ENCODE results near the gene CPED1. TPM values are rescaled to one million over a fixed set of nuclear protein-coding genes. Genes with fewer than 3 reads are reported as not detected.

Gene CPED1
- total and polyA plus RNA-seq, 10 of the 15 experiments (the other 5 are each of a cell fraction or from before 2014, with no cell fraction given), result 0.01 to 0.77 (median 0.10) TPM; not detected in 1

DNA sequence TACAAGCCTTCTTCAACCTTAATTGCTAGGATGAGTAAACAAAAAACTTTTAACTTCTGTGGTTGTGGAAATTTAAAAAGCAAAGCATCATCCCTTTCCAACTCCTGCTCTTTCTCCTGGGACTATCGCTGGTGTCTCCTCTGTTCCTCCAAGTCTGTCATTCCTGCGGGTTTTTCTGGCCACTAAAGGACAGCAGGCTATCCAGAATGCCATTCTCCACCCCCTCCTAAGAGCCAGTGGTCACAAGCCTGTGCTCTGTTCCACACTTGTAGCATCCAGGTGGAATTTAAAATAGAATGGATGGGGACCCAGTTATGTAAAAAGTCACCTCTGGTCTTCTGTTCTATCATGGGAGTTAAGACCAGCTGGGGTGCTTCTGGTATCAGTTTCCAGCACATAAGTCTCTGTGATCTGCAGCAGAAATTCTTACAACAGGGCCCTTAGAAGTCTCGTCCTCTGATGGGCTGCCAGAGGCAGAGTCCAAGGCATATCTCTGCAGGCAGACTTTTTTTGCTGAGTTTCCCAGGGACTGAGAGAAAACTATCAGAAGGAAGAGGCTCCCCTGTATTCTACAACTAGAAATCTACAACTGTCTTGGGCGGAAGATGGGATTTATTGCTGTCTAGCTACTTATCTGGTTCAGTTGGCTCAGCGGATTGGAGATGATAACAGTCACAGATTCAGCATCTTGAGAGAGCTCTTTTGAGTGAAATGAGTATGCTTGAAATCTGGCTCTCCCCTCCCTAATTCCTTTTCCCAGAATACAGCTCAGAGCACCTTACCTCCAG, 335.2 kb downstream of the CPED1 start:
- Histone ChIP-seq H3K9me3 (replicated peaks; ENCODE audit: control insufficient read depth, insufficient read depth, low read length) (no peaks in the 10 kb centered on the region), H3K4me2 (ENCODE audit: control insufficient read depth, insufficient read depth) (no peak overlapping the region), H3K4me3 (no peak overlapping the region), H3K27me3 (replicated peaks in 1 of 2; ENCODE audit: control insufficient read depth in 2 of 2, insufficient read depth in 2 of 2, low read length in 1 of 2) (peaks cover 3 to 6% of the 10 kb centered on the region in 2 experiments; a peak in 3 of 4 replicates), H3K9ac (ENCODE audit: control insufficient read depth, insufficient read depth, low read length) (no peak overlapping the region), H3K27ac (ENCODE audit: control insufficient read depth, insufficient read depth) (no peak overlapping the region), H2AFZ (ENCODE audit: control insufficient read depth, low read depth, low read length) (no peak overlapping the region), H4K20me1 (ENCODE audit: control insufficient read depth, insufficient read depth) (no peaks in the 10 kb centered on the region), H3K79me2 (ENCODE audit: control insufficient read depth, insufficient read depth, low read length) (no peaks in the 10 kb centered on the region), H3K36me3 (ENCODE audit: control insufficient read depth in 2 of 2, insufficient read depth in 2 of 2, low read length in 1 of 2) (no peaks in the 10 kb centered on the region), H3K4me1 (ENCODE audit: control insufficient read depth, insufficient read depth, low read length) (no peaks in the 10 kb centered on the region)
- no peak for TF ChIP-seq ZNF592 (IDR thresholded peaks at IDR 0.05)
- no peak for TF ChIP-seq EED (IDR thresholded peaks at IDR 0.05; ENCODE audit: low read depth)
- SMC1A ChIA-PET (ENCODE audit: uncharacterized antibody, unreplicated experiment), result interaction anchor here (0.8 to 1.8 kb wide), 7 partner anchors 9 to 223 kb away, joined by 3 to 6 read pairs (median 3); no protein-coding TSS in a partner anchor
- in situ Hi-C loops (cut with MboI), result no loop called here
- RAD21 ChIA-PET (ENCODE audit: unreplicated experiment), result interaction anchor here (1.0 kb wide), 1 partner anchor 21 kb away, joined by 4 read pairs; no protein-coding TSS in a partner anchor
- FAIRE-seq (no peak), DNase-seq (ENCODE audit: low read depth, low spot score) (no peak), ATAC-seq (no peak)
- CTCF ChIA-PET, result interaction anchor here (1.3 to 1.5 kb wide), 4 partner anchors 11 to 126 kb away, joined by 3 to 7 read pairs (median 5); no protein-coding TSS in a partner anchor
- 30% methylated on average over 5 of the region's 5 CpGs for WGBS (ENCODE audit: insufficient coverage, insufficient replicate concordance, low lambda C conversion rate, missing lambda C conversion rate)
- no TSS peak for BruUV-seq (replicated peaks)
- intact Hi-C loops (cut with micrococcal nuclease; ENCODE audit: unreplicated experiment), result no loop called here
- POLR2A ChIA-PET, result no interaction called here
